Measurements from ENCODE around the gene CRACDL. TPM values are rescaled to one million over a fixed set of nuclear protein-coding genes. Genes with fewer than 3 reads are reported as not detected.

Gene CRACDL
- polyA plus RNA-seq, 1 experiment: not detected

- POLR2A ChIA-PET: no interaction called here
- CTCF ChIA-PET: interaction anchor here (1.3 kb wide), 1 partner anchor 184 kb away, joined by 4 read pairs; no protein-coding TSS in a partner anchor
- no peak for TF ChIP-seq CTCF (IDR thresholded peaks at IDR 0.05; ENCODE audit: insufficient read depth, low read depth, low read length)
- Histone ChIP-seq H3K4me3 (ENCODE audit: low read depth, low read length) (no peak overlapping the region), H3K36me3 (ENCODE audit: control insufficient read depth, insufficient read depth, low read length) (no peaks in the 10 kb centered on the region), H3K27me3 (ENCODE audit: control insufficient read depth, insufficient read depth, low read length) (peaks cover 4% of the 10 kb centered on the region; the same call in 1 of the 2 replicates)
- DNase-seq (ENCODE audit: low read depth): no peak
These were observed 102.7 kb downstream of the CRACDL start for GRCh38 chr2:98833172-98833916.

- DNase-seq (ENCODE audit: low read depth): no peak
- Histone ChIP-seq H3K27me3 (ENCODE audit: control insufficient read depth, insufficient read depth, low read length) (peaks cover 4% of the 10 kb centered on the region; the same call in 1 of the 2 replicates), H3K36me3 (ENCODE audit: control insufficient read depth, insufficient read depth, low read length) (no peaks in the 10 kb centered on the region), H3K4me3 (ENCODE audit: low read depth, low read length) (no peak overlapping the region)
- ChIA-PET POLR2A (no interaction called here), CTCF (interaction anchor here (1.3 kb wide), 1 partner anchor 183 kb away, joined by 4 read pairs; no protein-coding TSS in a partner anchor)
- TF ChIP-seq CTCF (IDR thresholded peaks at IDR 0.05; ENCODE audit: insufficient read depth, low read depth, low read length): no peak
These were observed 103.9 kb downstream of the CRACDL start for GRCh38 chr2:98832172-98832571.

DNA sequence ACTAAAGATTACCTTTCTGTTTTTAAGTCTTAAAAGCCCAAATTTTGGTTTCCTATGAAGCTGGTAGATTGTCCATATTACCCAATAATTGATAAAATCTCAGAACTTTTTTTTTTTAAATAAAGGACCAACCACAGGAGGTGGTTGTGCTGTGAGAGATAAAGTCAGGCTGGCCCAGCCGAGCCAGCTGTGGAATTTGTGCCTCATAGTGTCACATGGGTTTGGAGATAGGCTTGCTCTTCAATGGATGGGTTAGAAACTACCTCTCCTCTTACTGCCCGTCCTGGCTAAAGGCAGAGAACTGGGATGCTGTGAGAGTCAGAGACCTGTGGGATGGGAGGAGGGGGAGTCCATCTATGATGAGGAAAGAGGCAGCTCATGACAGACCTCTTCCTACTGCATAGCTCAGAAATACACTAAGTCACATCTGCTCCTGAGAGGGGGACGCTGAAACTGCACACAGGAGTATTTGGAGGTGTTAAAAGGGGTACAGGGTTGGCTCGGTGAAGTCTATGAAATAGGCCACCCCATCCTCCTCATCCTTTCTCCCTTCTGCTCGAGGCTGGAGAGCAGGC, 105.4 kb downstream of the CRACDL start:
- DNase-seq (ENCODE audit: low read depth): no peak
- CTCF ChIA-PET: no interaction called here

DNA sequence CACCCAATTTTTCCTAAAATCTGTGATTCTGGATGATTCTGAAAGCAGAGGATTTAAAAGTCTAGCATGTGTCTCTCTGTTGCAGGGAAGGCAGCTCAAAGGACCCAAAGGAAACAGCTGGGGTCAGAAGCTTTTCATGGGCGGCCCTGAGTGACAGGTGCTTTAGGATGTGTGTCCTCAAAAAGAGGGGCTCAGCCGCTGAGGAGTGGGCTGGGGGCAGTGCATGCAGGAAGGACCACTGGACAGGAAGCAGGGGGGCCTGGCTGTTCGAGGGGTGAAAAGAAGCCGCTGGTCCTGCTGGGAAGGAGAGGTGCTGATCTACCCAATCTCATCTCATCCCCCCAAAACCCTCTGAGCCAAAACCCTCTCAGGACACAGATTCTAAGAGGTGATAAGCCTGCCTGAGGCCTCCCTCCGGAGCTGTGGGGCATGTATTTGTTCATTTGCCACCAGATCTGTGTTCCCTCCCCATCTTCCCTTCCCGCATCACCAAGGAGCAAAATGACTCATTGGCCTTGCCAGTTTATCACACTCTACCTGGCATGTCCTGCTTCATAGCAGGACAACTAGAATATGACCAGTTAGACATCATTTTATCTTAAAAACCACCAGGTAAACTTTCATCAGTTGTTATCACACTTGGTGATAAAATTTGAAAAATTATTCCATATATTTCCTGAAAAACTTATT, 106.3 kb downstream of the CRACDL start:
- CTCF ChIA-PET: no interaction called here
- no peak for TF ChIP-seq CTCF (IDR thresholded peaks at IDR 0.05; ENCODE audit: insufficient read depth, low read depth, low read length)

More for the DNA sequence above, 105.4 kb downstream of the CRACDL start:
- Histone ChIP-seq H3K4me3 (ENCODE audit: low read depth, low read length) (no peak overlapping the region), H3K27me3 (ENCODE audit: control insufficient read depth, insufficient read depth, low read length) (peaks cover 4% of the 10 kb centered on the region), H3K36me3 (ENCODE audit: control insufficient read depth, insufficient read depth, low read length) (no peaks in the 10 kb centered on the region)
- no peak for TF ChIP-seq CTCF (IDR thresholded peaks at IDR 0.05; ENCODE audit: insufficient read depth, low read depth, low read length)
- POLR2A ChIA-PET: no interaction called here

DNA sequence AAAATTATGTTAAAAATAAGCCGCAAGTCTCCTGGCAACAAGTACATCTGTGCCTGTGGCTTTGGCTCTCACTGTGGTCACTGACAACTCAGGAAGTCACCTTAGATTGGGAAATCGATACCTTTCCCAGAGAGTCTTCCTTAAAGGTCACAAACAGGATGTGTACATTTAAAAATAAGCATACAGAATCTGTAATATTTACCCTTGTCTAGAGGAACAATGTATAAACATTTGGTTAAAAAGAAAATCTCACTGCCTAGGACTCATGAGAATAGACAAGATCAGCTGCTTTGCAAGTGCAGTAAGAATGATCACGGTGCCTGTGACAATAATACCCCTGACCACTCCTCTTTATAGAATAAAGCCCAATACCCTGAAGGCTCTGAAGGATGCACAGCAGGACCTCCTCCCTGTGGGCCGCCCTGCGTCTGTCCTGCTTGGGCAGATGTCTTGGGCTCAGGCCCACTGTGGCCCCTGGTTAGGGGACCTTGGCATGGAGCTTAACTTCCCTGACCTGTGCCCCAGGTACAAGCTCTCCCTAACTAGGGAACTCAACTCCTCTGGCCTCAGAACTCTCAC, 107.1 kb downstream of the CRACDL start:
- no peak for DNase-seq (ENCODE audit: low read depth)
- Histone ChIP-seq H3K27me3 (ENCODE audit: control insufficient read depth, insufficient read depth, low read length) (peaks cover 5% of the 10 kb centered on the region), H3K4me3 (ENCODE audit: low read depth, low read length) (no peak overlapping the region), H3K36me3 (ENCODE audit: control insufficient read depth, insufficient read depth, low read length) (no peaks in the 10 kb centered on the region)
- TF ChIP-seq CTCF (IDR thresholded peaks at IDR 0.05; ENCODE audit: insufficient read depth, low read depth, low read length): no peak
- ChIA-PET POLR2A (no interaction called here), CTCF (interaction anchor here (1.4 kb wide), 1 partner anchor 12 kb away, joined by 3 read pairs; no protein-coding TSS in a partner anchor)

More for the DNA sequence above, 106.3 kb downstream of the CRACDL start:
- H3K36me3 ChIP-seq (ENCODE audit: control insufficient read depth, insufficient read depth, low read length): no peaks in the 10 kb centered on the region
- DNase-seq (ENCODE audit: low read depth): no peak
- H3K27me3 ChIP-seq (ENCODE audit: control insufficient read depth, insufficient read depth, low read length): peaks cover 4% of the 10 kb centered on the region
- H3K4me3 ChIP-seq (ENCODE audit: low read depth, low read length): no peak overlapping the region
- POLR2A ChIA-PET: no interaction called here

Measured in BJ (cell line).